BLaER1 treated with 17β-estradiol and CSF1 and Interleukin-3, amounts not matched to agents 10 nM and 100 nM (cell line): ENCODE measurements around the gene TPPP3.

Experiments used
- H3K27ac ChIP-seq, 11 experiments: shearing (Covaris generic); formaldehyde crosslinking; 2 replicates each; pipeline ENCODE4 v1.8.1; 2022
- H3K27me3 ChIP-seq, 11 experiments: shearing (Covaris generic); formaldehyde crosslinking; 2 replicates each; pipeline ENCODE4 v1.8.1; 2022
- H3K36me3 ChIP-seq, 11 experiments: shearing (Covaris generic); formaldehyde crosslinking; 2 replicates each; pipeline ENCODE4 v1.8.1; 2022
- H3K4me1 ChIP-seq, 10 experiments: shearing (Covaris generic); formaldehyde crosslinking; 2 replicates each; pipeline ENCODE4 v1.8.1; 2022
- H3K4me2 ChIP-seq, 11 experiments: shearing (Covaris generic); formaldehyde crosslinking; 2 replicates each; pipeline ENCODE4 v1.8.1; 2022
- H3K4me3 ChIP-seq, 10 experiments: shearing (Covaris generic); formaldehyde crosslinking; 2 replicates each; pipeline ENCODE4 v1.8.1; 2022
- H3K9ac ChIP-seq, 11 experiments: shearing (Covaris generic); formaldehyde crosslinking; 2 replicates each; pipeline ENCODE4 v1.8.1; 2022
- H3K9me3 ChIP-seq, 11 experiments: shearing (Covaris generic); formaldehyde crosslinking; replicated peaks in 1 of 11; 2 replicates each; pipeline ENCODE4 v1.8.1; 2022
- H4K20me1 ChIP-seq, 11 experiments: shearing (Covaris generic); formaldehyde crosslinking; 2 replicates each; pipeline ENCODE4 v1.8.1; 2022
- Cebpa-rat ChIP-seq, 11 experiments: shearing (Covaris generic); IDR thresholded peaks; 2 replicates each; pipeline ENCODE4 v1.8.1; 2022

Gene TPPP3

DNA sequence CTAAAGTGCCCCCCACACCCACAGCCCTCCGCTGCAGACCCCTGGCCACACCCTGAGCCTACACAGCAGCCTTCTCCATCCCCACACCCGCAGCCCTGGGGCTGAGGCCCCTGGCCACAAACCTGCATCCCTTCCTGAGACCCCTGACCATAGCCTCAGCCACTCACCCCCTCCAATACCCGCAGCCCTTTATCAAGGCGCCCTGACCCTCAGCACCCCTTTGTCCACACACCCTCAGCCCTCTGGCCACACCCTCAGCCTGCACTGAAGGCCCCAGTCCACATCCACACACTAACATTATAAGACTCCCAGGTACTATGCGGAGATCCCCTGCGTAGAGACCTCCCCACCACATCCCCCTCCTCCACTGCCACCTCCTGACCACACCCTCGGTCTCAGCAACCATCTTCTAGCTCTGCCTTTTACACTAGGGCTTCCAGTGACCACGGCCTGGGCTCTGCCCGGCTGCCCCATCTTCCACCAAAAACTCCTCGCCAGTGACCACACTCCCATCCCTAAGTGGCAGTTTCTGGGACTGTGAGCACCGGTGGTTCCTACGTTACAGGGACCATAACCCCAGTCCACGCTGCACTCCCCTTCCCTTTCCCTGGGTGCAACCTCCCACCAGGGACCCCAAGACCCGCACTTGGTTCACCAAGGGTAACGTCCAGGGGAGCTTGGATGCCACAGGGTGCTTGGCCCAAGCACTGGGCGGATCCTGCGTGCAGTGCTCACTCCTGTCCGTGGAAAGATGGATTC lies 818 bp downstream of the TPPP3 start:
- peaks cover 57 to 77% (median 65%) of the 10 kb centered on the region in 11 experiments for H3K27me3 ChIP-seq
- peak overlapping the region in 5 of 11 experiments; percentile 85 to 94 (median 89); a peak in 8 of 22 replicates for H3K4me2 ChIP-seq
- no peaks in the 10 kb centered on the region for H3K9me3 ChIP-seq
- H3K4me3 ChIP-seq, result peak overlapping the region in 1 of 10 experiments; percentile 6; a peak in 1 of 20 replicates
- peaks cover 11 to 68% (median 24%) of the 10 kb centered on the region in 11 experiments; a peak in 18 of 22 replicates for H4K20me1 ChIP-seq
- H3K9ac ChIP-seq, result no peak overlapping the region
- TF ChIP-seq Cebpa-rat (IDR thresholded peaks at IDR 0.05), result no peak
- H3K4me1 ChIP-seq, result peaks cover 21 to 87% (median 70%) of the 10 kb centered on the region in 10 experiments
- H3K27ac ChIP-seq, result no peak overlapping the region
- H3K36me3 ChIP-seq, result no peaks in the 10 kb centered on the region

DNA sequence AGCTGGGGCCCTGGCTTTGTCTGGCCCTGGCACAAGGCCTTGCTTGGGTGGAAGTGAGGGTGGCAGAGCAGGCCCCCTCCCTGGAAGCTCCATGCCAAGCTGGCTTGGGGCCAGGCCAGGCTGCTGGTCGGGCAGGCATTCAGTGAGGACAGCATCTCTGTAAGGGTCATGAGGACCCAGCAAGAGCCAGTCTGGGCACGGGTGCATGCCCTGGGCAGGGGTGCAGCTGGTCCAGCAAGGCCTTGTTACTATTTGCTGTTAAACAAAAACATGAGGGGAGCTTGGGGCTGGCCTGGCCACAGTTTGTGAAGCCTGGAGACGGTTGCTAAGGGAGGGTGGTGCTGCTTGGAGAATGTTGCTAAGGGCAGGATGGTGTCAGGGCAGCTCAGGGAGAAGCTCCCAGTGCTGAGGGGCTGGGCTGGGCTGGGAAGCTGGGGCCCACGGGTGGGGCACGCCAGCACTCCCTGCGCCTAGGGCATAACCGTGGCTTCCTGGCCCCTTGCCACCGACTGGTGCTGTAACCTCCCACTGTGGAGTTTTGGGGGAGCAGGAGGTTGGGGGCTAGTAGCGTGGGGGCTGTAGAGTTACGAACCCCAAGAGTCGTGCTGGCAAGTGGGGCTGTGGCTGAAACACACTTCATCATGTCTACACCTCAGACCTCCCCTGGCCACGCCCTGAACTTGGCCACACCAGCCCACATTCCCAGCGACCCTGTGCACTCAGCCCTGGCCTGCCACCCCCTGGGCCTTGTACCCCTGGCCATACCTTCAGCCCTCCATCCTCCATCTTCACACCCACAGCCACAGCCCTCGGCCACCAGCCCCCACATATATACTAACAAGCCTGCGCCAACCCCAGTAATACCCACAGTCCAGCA lies 1.6 kb downstream of the TPPP3 start:
- Histone ChIP-seq H3K9ac (no peak overlapping the region), H3K36me3 (no peaks in the 10 kb centered on the region), H3K27me3 (peaks cover 54 to 71% (median 61%) of the 10 kb centered on the region in 11 experiments), H3K9me3 (no peaks in the 10 kb centered on the region), H3K27ac (peak overlapping the region in 5 of 11 experiments; percentile 18 to 49 (median 30); a peak in 7 of 22 replicates), H4K20me1 (peaks cover 11 to 60% (median 24%) of the 10 kb centered on the region in 11 experiments; a peak in 18 of 22 replicates), H3K4me2 (peak overlapping the region in 9 of 11 experiments; percentile 58 to 97 (median 87); a peak in 18 of 22 replicates), H3K4me3 (no peak overlapping the region; a peak in 1 of 20 replicates), H3K4me1 (peaks cover 21 to 79% (median 68%) of the 10 kb centered on the region in 10 experiments)
- no peak for TF ChIP-seq Cebpa-rat (IDR thresholded peaks at IDR 0.05)

GRCh38 chr16:67390816-67391423 lies 2.4 kb downstream of the TPPP3 start:
- H4K20me1 ChIP-seq, result peaks cover 11 to 55% (median 23%) of the 10 kb centered on the region in 11 experiments; a peak in 18 of 22 replicates
- no peak; a peak in 1 of 22 replicates for TF ChIP-seq Cebpa-rat (IDR thresholded peaks at IDR 0.05)
- H3K27ac ChIP-seq, result peak overlapping the region in 6 of 11 experiments; percentile 13 to 49 (median 28); a peak in 11 of 22 replicates
- H3K9ac ChIP-seq, result no peak overlapping the region
- H3K27me3 ChIP-seq, result peaks cover 47 to 64% (median 54%) of the 10 kb centered on the region in 11 experiments
- H3K4me3 ChIP-seq, result no peak overlapping the region; a peak in 1 of 20 replicates
- H3K4me2 ChIP-seq, result peak overlapping the region; percentile 35 to 97 (median 86)
- H3K9me3 ChIP-seq, result no peaks in the 10 kb centered on the region
- peaks cover 17 to 71% (median 61%) of the 10 kb centered on the region in 10 experiments for H3K4me1 ChIP-seq
- H3K36me3 ChIP-seq, result no peaks in the 10 kb centered on the region

DNA sequence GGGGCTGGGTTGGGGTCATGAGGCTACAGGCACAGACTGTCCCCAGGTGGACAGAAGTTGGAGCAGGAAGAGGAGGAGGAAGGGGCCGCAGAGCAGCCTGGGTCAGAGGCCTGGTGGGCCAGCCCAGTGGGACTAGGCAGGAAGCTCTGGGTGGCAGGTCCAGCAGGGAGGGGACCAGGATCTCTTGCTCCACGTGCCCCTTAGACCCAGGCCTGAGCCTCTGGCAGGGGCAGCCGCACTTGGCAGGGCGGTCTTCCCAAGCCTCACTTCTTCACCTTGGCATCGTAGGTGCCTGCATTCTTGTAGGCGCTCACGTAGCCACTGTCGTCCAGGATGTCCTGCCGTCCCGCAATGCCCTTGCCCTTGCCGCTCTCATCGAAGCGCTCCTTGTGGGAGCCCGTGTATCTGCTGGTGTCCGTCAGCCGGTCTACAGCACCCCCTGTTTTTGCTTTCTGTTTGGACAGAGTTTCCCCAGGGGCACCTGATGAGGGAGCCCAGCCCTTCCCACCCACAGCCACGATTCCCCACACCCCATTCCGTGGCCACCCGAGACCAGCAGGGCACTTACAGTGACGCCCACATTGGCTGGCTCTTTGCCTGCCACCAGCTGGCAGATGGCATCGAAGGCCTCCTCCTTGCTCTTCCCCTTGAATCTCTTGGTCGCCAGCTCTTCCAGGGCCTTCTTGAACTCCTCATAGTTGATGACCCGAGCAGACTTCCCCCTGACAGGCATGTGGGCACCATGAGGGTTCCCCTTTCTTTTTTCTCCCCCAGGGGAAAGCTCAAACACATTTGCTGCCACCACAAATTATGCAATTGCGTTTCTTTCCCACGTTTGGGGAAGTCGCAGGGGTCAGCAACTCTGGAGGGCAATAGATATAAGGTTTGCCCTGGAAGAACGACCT lies 3.1 kb downstream of the TPPP3 start:
- TF ChIP-seq Cebpa-rat (IDR thresholded peaks at IDR 0.05), result peak in 7 of 11 experiments; percentile 59 to 84 (median 80); a peak in 10 of 22 replicates
- no peaks in the 10 kb centered on the region for H3K9me3 ChIP-seq
- H3K4me2 ChIP-seq, result peak overlapping the region; percentile 35 to 97 (median 86)
- peak overlapping the region in 7 of 11 experiments; percentile 11 to 52 (median 39); a peak in 10 of 22 replicates for H3K27ac ChIP-seq
- no peak overlapping the region; a peak in 1 of 20 replicates for H3K4me3 ChIP-seq
- H3K36me3 ChIP-seq, result no peaks in the 10 kb centered on the region
- H4K20me1 ChIP-seq, result peaks cover 7 to 48% (median 15%) of the 10 kb centered on the region in 11 experiments; a peak in 18 of 22 replicates
- peak overlapping the region in 1 of 11 experiments; percentile 9; a peak in 3 of 22 replicates for H3K9ac ChIP-seq
- H3K27me3 ChIP-seq, result peaks cover 39 to 60% (median 46%) of the 10 kb centered on the region in 11 experiments
- H3K4me1 ChIP-seq, result peaks cover 9 to 64% (median 53%) of the 10 kb centered on the region in 10 experiments; a peak in 19 of 20 replicates

- peaks cover 0 to 48% (median 38%) of the 10 kb centered on the region in 10 experiments; a peak in 18 of 20 replicates for H3K4me1 ChIP-seq
- no peak overlapping the region for H3K27ac ChIP-seq
- H3K27me3 ChIP-seq, result peaks cover 23 to 45% (median 31%) of the 10 kb centered on the region in 11 experiments
- H4K20me1 ChIP-seq, result peaks cover 0 to 32% (median 0%) of the 10 kb centered on the region in 11 experiments; a peak in 8 of 22 replicates
- H3K4me3 ChIP-seq, result no peak overlapping the region
- no peak for TF ChIP-seq Cebpa-rat (IDR thresholded peaks at IDR 0.05)
- H3K9ac ChIP-seq, result no peak overlapping the region
- H3K36me3 ChIP-seq, result no peaks in the 10 kb centered on the region
- H3K4me2 ChIP-seq, result peak overlapping the region in 5 of 11 experiments; percentile 81 to 97 (median 91); a peak in 6 of 22 replicates
- H3K9me3 ChIP-seq, result no peaks in the 10 kb centered on the region
Observed at GRCh38 chr16:67388591-67388990, 4.7 kb downstream of the TPPP3 start.

- Histone ChIP-seq H3K4me3 (no peak overlapping the region), H3K27me3 (peaks cover 19 to 41% (median 27%) of the 10 kb centered on the region in 11 experiments), H3K4me2 (peak overlapping the region in 2 of 11 experiments; percentile 91 to 94; a peak in 1 of 22 replicates), H3K9ac (no peak overlapping the region), H3K27ac (no peak overlapping the region), H3K9me3 (no peaks in the 10 kb centered on the region), H4K20me1 (peaks cover 0 to 32% (median 0%) of the 10 kb centered on the region in 11 experiments; a peak in 8 of 22 replicates), H3K36me3 (no peaks in the 10 kb centered on the region), H3K4me1 (peaks cover 0 to 44% (median 36%) of the 10 kb centered on the region in 10 experiments; a peak in 18 of 20 replicates)
- TF ChIP-seq Cebpa-rat (IDR thresholded peaks at IDR 0.05), result no peak
Observed at GRCh38 chr16:67388191-67388590, 5.1 kb downstream of the TPPP3 start.

DNA sequence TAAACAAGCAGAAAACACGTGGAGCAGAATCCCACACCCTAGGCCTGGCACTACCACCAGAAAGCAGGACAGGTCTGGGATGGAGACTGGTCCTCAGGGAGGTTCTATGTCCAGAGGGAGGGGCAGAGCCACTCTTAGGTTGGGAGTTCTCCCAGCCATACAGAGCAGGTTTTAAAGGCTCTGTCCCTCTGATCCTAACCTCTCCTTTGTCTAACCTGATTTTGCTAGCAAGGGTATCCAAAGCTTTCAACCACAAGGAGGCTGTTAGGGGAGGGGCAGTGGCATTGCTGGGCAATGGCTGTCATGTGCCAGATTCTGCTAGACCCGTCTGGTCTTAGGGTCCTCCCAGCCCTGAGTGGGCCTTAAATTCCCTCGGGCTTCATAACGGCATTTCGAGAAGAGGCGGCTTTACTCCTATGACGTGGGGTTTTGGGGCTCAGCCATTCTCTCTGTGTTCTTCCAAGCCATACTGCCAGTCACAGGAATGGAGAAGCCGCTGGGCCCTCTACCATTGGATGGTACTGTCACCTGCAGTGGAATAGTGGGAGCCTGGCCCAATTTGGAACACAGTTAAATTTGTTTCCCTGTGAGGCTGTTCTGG lies 5.7 kb downstream of the TPPP3 start:
- TF ChIP-seq Cebpa-rat (IDR thresholded peaks at IDR 0.05), result no peak
- Histone ChIP-seq H3K4me2 (no peak overlapping the region), H4K20me1 (peaks cover 0 to 32% (median 0%) of the 10 kb centered on the region in 11 experiments; a peak in 8 of 22 replicates), H3K27me3 (peaks cover 13 to 35% (median 20%) of the 10 kb centered on the region in 11 experiments), H3K27ac (no peak overlapping the region), H3K9me3 (no peaks in the 10 kb centered on the region), H3K4me3 (no peak overlapping the region), H3K9ac (no peak overlapping the region), H3K36me3 (no peaks in the 10 kb centered on the region), H3K4me1 (peaks cover 0 to 38% (median 33%) of the 10 kb centered on the region in 10 experiments; a peak in 18 of 20 replicates)
